Dermis lymphatic vessel endothelial cell (primary cell): ENCODE measurements around the gene SP110. TPM values are rescaled to one million over a fixed set of nuclear protein-coding genes. Genes with fewer than 3 reads are reported as not detected.

Experiments used
- total RNA-seq: library from RNA; depleted of rRNA; stranded (reverse); fragments of >200 nt; gene quantifications from 2 replicates; pipeline ENCODE4 v1.2.1, GENCODE V29; 2014

Gene SP110
- total RNA-seq: 1.6 and 3.8 TPM in 2 replicates

GRCh38 chr2:230219419-230220331, at the start of gene SP110:
TSS of gene SP110 (minus strand) at chr2:230219984. CDS start at chr2:230216927, 3,057 bp downstream.

GRCh38 chr2:230225486-230225885, 5.7 kb upstream of the SP110 start, which contains the start of gene SP140:
TSS of gene SP140 (plus strand) at chr2:230225736. CDS start at chr2:230225845, 109 bp downstream.

Other genes with a start within 250 kb of the SP110 start
- gene SLC16A14, start 151.1 kb downstream of the SP110 start, total RNA-seq: under 0.01 and 0.09 TPM in 2 replicates
- gene SP140, start 5.8 kb upstream of the SP110 start, total RNA-seq: 0.17 TPM in 1 of 2 replicates, not detected in the other
- gene SP140L, start 107.2 kb upstream of the SP110 start, total RNA-seq: 5.5 and 6.0 TPM in 2 replicates
- gene SP100, start 196.2 kb upstream of the SP110 start, total RNA-seq: 48.9 and 56.7 TPM in 2 replicates